ENCODE data around the gene CCDC198.

The CCDC198 gene

DNA sequence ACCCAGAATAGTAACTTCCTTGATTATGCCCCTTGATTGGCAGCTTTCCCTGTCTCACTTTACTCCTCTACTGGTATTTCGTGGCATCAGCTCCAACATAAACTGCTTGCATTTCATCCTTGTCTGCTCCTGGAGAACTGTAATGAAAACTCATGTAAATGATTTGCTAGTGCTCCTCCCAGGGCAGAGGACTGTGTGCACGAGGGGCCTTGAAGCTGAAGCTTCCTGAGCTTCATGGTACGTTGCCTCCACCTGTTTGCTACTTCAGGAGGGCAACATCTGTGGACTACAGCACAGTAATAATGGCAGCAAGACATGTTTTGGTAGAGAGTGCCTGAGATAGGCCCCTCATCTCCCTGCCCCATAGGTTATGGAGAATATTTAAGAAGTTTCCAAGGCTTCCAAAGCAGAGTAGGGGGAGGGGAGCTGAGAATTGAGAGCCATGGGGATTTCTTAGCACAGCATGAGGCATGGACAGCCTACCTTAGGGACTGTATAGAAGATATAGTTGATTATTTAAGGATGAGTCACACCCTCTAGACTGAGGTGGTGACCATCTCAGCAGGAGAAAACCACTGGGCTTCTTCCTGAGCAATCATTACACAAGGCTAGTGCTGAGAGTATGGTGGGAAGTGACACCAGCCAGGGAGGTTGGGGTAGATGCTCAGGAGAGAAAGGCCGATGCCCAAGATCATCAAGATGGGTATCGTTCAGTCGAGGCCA, 29.5 kb downstream of the CCDC198 start:
- DNase-seq (ENCODE audit: low spot score) = no peak

DNA sequence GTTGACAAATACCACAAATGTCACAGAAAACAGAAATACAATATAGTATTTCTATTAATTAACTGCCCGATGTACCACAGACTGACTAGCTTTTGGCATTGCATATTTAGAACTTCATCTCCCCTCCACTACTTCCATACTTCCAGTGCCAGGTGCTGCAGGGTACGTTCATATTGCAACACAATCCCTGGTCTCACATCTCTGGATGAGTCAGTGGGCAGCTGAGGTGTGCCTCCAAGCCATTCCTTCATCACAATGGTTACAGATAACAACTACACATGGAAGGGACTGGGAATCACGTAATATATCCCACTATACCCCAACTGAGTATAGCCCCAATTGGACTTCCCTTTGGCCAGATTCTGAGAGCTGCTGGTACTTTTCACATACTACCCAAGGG, 31.1 kb downstream of the CCDC198 start:
- DNase-seq (ENCODE audit: low spot score) = no peak

GRCh38 chr14:57461777-57462320, 31.8 kb downstream of the CCDC198 start:
- no peak for DNase-seq (ENCODE audit: low spot score)

DNA sequence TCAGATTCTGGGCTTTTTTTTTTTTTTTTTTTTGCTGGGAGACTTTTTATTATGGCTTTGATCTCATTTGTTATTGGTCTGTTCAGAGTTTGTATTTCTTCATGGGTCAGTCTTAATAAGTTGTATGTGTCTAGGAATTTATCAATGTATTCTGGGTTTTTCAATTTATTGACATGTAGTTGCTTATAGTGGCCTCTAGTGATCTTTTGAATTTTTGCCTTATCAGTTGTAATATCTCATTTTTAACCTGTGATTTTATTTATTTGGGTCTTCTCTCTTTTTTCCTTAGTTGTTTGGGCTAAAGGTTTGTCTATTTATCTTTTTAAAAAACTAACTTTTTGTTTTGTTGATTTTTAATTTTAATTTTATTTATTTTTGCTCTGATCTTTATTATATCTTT, 57.7 kb downstream of the CCDC198 start:
- DNase-seq (ENCODE audit: low spot score) = no peak

DNA sequence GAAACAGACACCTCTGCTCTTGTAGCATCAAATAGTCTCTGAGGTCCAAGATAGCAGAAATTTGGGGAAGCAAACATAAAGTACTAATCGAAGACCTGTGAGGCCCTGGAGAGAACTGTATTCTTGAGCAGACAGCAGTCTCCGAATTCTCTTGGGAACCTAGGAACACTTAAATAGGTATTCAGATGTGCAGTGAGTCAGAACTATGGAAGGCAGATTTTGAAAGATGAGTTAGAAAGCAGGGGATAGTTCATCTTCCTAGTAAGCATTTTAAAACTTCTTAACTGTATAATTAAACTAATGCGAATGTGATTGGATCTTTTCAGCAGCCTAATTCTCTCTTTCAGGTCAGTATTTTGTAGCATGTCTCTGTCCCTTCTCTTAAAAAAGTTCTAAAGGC, 72.7 kb downstream of the CCDC198 start:
- DNase-seq (ENCODE audit: low spot score) = no peak

- no peak for DNase-seq (ENCODE audit: low spot score)
These were observed 73.6 kb downstream of the CCDC198 start for GRCh38 chr14:57420033-57420432.
